IMR-90 (cell line): ENCODE results near the gene CD33. TPM values are rescaled to one million over a fixed set of nuclear protein-coding genes. Genes with fewer than 3 reads are reported as not detected.

Experiments
- ATAC-seq: fragments of 200-7000 bp; cut with Tn5 transposase; 2 replicates; pipeline ENCODE4 v1.9.1; 2020; ENCODE audit warnings: low read depth, mild to moderate bottlenecking, moderate library complexity
- BruUV-seq: library from RNA; stranded (reverse); fragments of 400-500 nt; replicated peaks from 2 replicates; lab custom pipeline; 2021; lab: Mats Ljungman, UMichigan
- CTCF ChIA-PET: fragments of 300-600 bp; formaldehyde crosslinking; extraction: SDS; loops from one replicate; lab custom pipeline; 2021; ENCODE audit warnings: antibody characterized with exemption; lab: Yijun Ruan, JAX
- POLR2A ChIA-PET: fragments of 300-600 bp; sonication (Branson Sonifier 250); formaldehyde crosslinking; loops from one replicate; lab custom pipeline; 2022; ENCODE audit warnings: antibody characterized with exemption; ENCODE audit not compliant: unreplicated experiment; lab: Charles Lee
- DNase-seq: peaks from one replicate; pipeline ENCODE4 v3.0.0; 2013
- H2AFZ ChIP-seq: replicated peaks from 2 replicates; pipeline ENCODE3; 2013; ENCODE audit warnings: low read length, mild to moderate bottlenecking; ENCODE audit not compliant: poor library complexity
- H2AK5ac ChIP-seq: 2 replicates; pipeline ENCODE4 v1.6.1; 2013; ENCODE audit warnings: low read depth, low read length, inconsistent platforms
- H2AK9ac ChIP-seq: replicated peaks from 2 replicates; pipeline ENCODE3; 2013; ENCODE audit warnings: mild to moderate bottlenecking, low read depth, low read length, moderate library complexity; ENCODE audit not compliant: poor library complexity
- H2BK120ac ChIP-seq: 2 replicates; pipeline ENCODE4 v1.6.1; 2013; ENCODE audit warnings: low read depth, low read length, inconsistent platforms
- H2BK15ac ChIP-seq: 3 replicates; pipeline ENCODE4 v1.6.1; 2013; ENCODE audit warnings: low read depth, low read length, inconsistent platforms
- H2BK20ac ChIP-seq: 2 replicates; pipeline ENCODE4 v1.6.1; 2013; ENCODE audit warnings: low read depth, mild to moderate bottlenecking, inconsistent platforms, low read length, moderate library complexity
- H2BK5ac ChIP-seq: 2 replicates; pipeline ENCODE4 v1.6.1; 2013; ENCODE audit warnings: mild to moderate bottlenecking, low read depth, low read length, inconsistent platforms; ENCODE audit not compliant: poor library complexity, severe bottlenecking
- H3K14ac ChIP-seq: replicated peaks from 2 replicates; pipeline ENCODE4 v1.6.1; 2013; ENCODE audit warnings: low read depth, low read length, inconsistent platforms
- H3K18ac ChIP-seq: 2 replicates; pipeline ENCODE4 v1.6.1; 2013; ENCODE audit warnings: low read depth, low read length, control low read depth
- H3K23ac ChIP-seq: 2 replicates; pipeline ENCODE4 v1.6.1; 2013; ENCODE audit warnings: low read depth, low read length, inconsistent platforms
- H3K27ac ChIP-seq: 2 replicates; pipeline ENCODE4 v1.5.1; 2013; ENCODE audit warnings: mild to moderate bottlenecking, control low read depth, low read length; ENCODE audit not compliant: insufficient read depth
- H3K27me3 ChIP-seq: 2 replicates; pipeline ENCODE4 v1.6.1; 2013; ENCODE audit warnings: low read length; ENCODE audit not compliant: control insufficient read depth, insufficient read depth
- H3K36me3 ChIP-seq: 2 replicates; pipeline ENCODE4 v1.6.1; 2013; ENCODE audit warnings: low read length, mixed read lengths; ENCODE audit not compliant: control insufficient read depth, insufficient read depth
- H3K4ac ChIP-seq: 2 replicates; pipeline ENCODE4 v1.6.1; 2013; ENCODE audit warnings: low read depth, low read length, inconsistent platforms
- H3K4me1 ChIP-seq: 2 replicates; pipeline ENCODE4 v1.6.1; 2013; ENCODE audit warnings: low read length, mixed read lengths; ENCODE audit not compliant: control insufficient read depth, insufficient read depth
- H3K4me2 ChIP-seq: 2 replicates; pipeline ENCODE4 v1.6.1; 2013; ENCODE audit warnings: low read depth, mild to moderate bottlenecking, control low read depth, low read length, moderate library complexity
- H3K4me3 ChIP-seq: 2 replicates; pipeline ENCODE4 v1.5.1; 2013; ENCODE audit warnings: low read depth, mild to moderate bottlenecking, control low read depth, low read length, moderate library complexity; ENCODE audit not compliant: insufficient read depth
- H3K56ac ChIP-seq: 2 replicates; pipeline ENCODE4 v1.6.1; 2013; ENCODE audit warnings: low read length, inconsistent platforms; ENCODE audit not compliant: insufficient read depth; ENCODE audit errors: extremely low read depth
- H3K79me1 ChIP-seq, 2 experiments: 2 replicates each; pipeline ENCODE4 v1.6.1; 2013; ENCODE audit warnings: low read length in 2 of 2, inconsistent platforms in 1 of 2, low read depth in 1 of 2
- H3K9ac ChIP-seq: 2 replicates; pipeline ENCODE4 v1.6.1; 2013; ENCODE audit warnings: low read depth, low read length, control low read depth
- H3K9me1 ChIP-seq: 2 replicates; pipeline ENCODE4 v1.6.1; 2013; ENCODE audit warnings: low read length, inconsistent platforms; ENCODE audit not compliant: insufficient read depth
- H3K9me3 ChIP-seq: 2 replicates; pipeline ENCODE4 v1.6.1; 2013; ENCODE audit warnings: low read length; ENCODE audit not compliant: control insufficient read depth, insufficient read depth
- H4K20me1 ChIP-seq: 2 replicates; pipeline ENCODE4 v1.6.1; 2013; ENCODE audit warnings: low read length, inconsistent platforms; ENCODE audit not compliant: insufficient read depth
- H4K5ac ChIP-seq: 2 replicates; pipeline ENCODE4 v1.6.1; 2013; ENCODE audit warnings: mild to moderate bottlenecking, low read depth, low read length, control low read depth
- H4K8ac ChIP-seq, 2 experiments: 2 replicates each; pipeline ENCODE4 v1.6.1; 2013; ENCODE audit warnings: low read depth in 2 of 2, low read length in 2 of 2, control low read depth in 1 of 2, inconsistent platforms in 1 of 2
- H4K91ac ChIP-seq: 2 replicates; pipeline ENCODE4 v1.6.1; 2013; ENCODE audit warnings: low read depth, low read length, inconsistent platforms; ENCODE audit not compliant: insufficient read depth
- CTCF ChIP-seq: conservative IDR thresholded peaks from 2 replicates; pipeline ENCODE4 v1.5.1; 2012; ENCODE audit warnings: mild to moderate bottlenecking, low read depth, low read length, improper control_type of control experiment
- WGBS, 2 experiments: methylation state at CpG; one replicate each; pipeline versions ENCODE4 v1.1.5 to v1.1.7; 2013; ENCODE audit warnings: missing lambda C conversion rate in 2 of 2; ENCODE audit not compliant: insufficient read length in 1 of 2; ENCODE audit errors: extremely low coverage in 2 of 2; 5-methylcytosine and 5-hydroxymethylcytosine counted together
- dilution Hi-C: fragments of 300-500 bp; cut with HindIII; formaldehyde crosslinking; loops from one replicate; pipeline ENCODE4 v1.14.3; 2018; ENCODE audit warnings: low sequenced_read_pairs; ENCODE audit not compliant: unreplicated experiment
- in situ Hi-C: fragments of 300-500 bp; cut with MboI; formaldehyde crosslinking; loops from 3 replicates; pipeline ENCODE4 v1.14.3; 2019; ENCODE audit warnings: low sequenced_read_pairs, inconsistent platforms, mixed read lengths
- intact Hi-C: fragments of 100-400 bp; cut with micrococcal nuclease; formaldehyde crosslinking; loops from 2 replicates; pipeline ENCODE4 v1.10.0; 2022
- polyA plus RNA-seq, 3 experiments: library from polyadenylated mRNA; depleted of rRNA; stranded (reverse); fragments of >200 nt; gene quantifications; 2 replicates each; pipeline ENCODE4 v1.2.3, GENCODE V29; 2012; ENCODE audit warnings: low replicate concordance in 1 of 3
- total RNA-seq: library from RNA; depleted of rRNA; stranded (reverse); fragments of >200 nt; gene quantifications from 2 replicates; pipeline ENCODE4 v1.2.3, GENCODE V29; 2012

Gene CD33
- total and polyA plus RNA-seq, 2 of the 4 experiments (the other 2 are of a cell fraction) = not detected

GRCh38 chr19:51257471-51257870 lies 32.6 kb downstream of the CD33 start:
- CTCF ChIA-PET = no interaction called here

More at GRCh38 chr19:51257471-51257870, 32.6 kb downstream of the CD33 start:
- intact Hi-C loops = no loop called here
- no peak overlapping the region for H3K4me3 ChIP-seq
- H4K5ac ChIP-seq = no peak overlapping the region
- no peak overlapping the region for H2AFZ ChIP-seq
- no peak overlapping the region for H3K27ac ChIP-seq
- H2BK120ac ChIP-seq = no peak overlapping the region
- no peaks in the 10 kb centered on the region for H3K27me3 ChIP-seq
- H3K4me2 ChIP-seq = no peak overlapping the region
- no peaks in the 10 kb centered on the region for H3K4me1 ChIP-seq
- H4K8ac ChIP-seq = no peak overlapping the region
- H4K20me1 ChIP-seq = no peaks in the 10 kb centered on the region
- no peak overlapping the region for H4K91ac ChIP-seq
- DNase-seq (no peak), ATAC-seq (no peak)
- no peak overlapping the region for H3K9ac ChIP-seq
- no peak overlapping the region for H3K14ac ChIP-seq
- no peak for TF ChIP-seq CTCF
- H3K23ac ChIP-seq = no peak overlapping the region
- H3K18ac ChIP-seq = no peak overlapping the region
- WGBS, 2 experiments = no CpG with 5 or more reads among the region's 2 CpGs
- no peaks in the 10 kb centered on the region for H3K79me1 ChIP-seq
- no peaks in the 10 kb centered on the region for H3K9me3 ChIP-seq
- H2AK9ac ChIP-seq = no peak overlapping the region
- dilution Hi-C loops = no loop called here
- POLR2A ChIA-PET = no interaction called here
- no peak overlapping the region for H2BK15ac ChIP-seq
- no peaks in the 10 kb centered on the region for H3K9me1 ChIP-seq
- H2BK20ac ChIP-seq = no peak overlapping the region
- H3K56ac ChIP-seq = no peak overlapping the region
- H3K4ac ChIP-seq = no peak overlapping the region
- no peaks in the 10 kb centered on the region for H3K36me3 ChIP-seq
- BruUV-seq = no TSS peak
- no peak overlapping the region for H2AK5ac ChIP-seq
- in situ Hi-C loops = no loop called here
- H2BK5ac ChIP-seq = no peak overlapping the region
